Omental fat pad (tissue), 4 donors: Measurements from ENCODE around the gene SERTAD3. TPM values are rescaled to one million over a fixed set of nuclear protein-coding genes. Genes with fewer than 3 reads are reported as not detected.

Experiments
- ATAC-seq: fragments of 150-250 bp; one replicate; pipeline ENCODE4 v1.9.1; 2016; ENCODE audit warnings: mild to moderate bottlenecking, moderate library complexity; ENCODE audit not compliant: low FRiP score
- DNase-seq: peaks from one replicate; pipeline ENCODE4 v3.0.0-alpha.2; 2019; ENCODE audit warnings: low spot score
- total RNA-seq, 4 donors: library from RNA; depleted of rRNA; stranded (reverse); fragments of >200 nt; gene quantifications; one replicate each; pipeline ENCODE4 v1.1.0, GENCODE V29; 2016
- TF ChIP-seq, protein P1 (sequence below), 3 donors: fragments of 450-650 bp; IDR thresholded peaks; one replicate each; pipeline ENCODE4 v1.5.1; 2016 to 2017; ENCODE audit warnings: antibody characterized with exemption in 3 of 3, mild to moderate bottlenecking in 3 of 3, moderate library complexity in 2 of 3

SERTAD3 gene
- total RNA-seq, 4 donors from 2014 or later: 18.5 to 37.3 (median 23.7) TPM

DNA sequence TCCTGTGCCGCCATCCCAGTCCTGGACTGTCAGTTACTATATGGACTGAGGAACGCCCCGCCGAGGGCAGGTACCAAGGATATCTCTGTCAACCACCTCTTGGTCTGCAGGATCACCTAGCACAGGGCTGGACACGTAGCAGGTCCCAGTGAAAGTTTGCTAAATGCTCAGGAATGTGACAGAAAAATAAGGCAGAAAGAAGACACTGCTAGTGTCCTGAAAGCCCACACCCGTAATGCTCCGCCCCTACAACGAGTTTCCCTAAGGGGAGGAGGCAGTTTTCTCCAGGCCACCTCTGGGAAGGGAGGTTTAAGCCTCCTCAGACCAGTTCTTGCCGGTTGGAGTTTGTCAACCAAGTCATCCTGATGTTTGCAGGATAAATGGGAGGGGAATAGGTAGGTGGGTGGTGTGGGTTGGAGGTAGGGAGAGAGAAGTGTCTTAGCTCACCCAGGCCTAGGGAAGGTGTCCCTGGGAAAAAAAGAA is 1.7 kb upstream of the SERTAD3 start:
- TF ChIP-seq, protein P1, sequence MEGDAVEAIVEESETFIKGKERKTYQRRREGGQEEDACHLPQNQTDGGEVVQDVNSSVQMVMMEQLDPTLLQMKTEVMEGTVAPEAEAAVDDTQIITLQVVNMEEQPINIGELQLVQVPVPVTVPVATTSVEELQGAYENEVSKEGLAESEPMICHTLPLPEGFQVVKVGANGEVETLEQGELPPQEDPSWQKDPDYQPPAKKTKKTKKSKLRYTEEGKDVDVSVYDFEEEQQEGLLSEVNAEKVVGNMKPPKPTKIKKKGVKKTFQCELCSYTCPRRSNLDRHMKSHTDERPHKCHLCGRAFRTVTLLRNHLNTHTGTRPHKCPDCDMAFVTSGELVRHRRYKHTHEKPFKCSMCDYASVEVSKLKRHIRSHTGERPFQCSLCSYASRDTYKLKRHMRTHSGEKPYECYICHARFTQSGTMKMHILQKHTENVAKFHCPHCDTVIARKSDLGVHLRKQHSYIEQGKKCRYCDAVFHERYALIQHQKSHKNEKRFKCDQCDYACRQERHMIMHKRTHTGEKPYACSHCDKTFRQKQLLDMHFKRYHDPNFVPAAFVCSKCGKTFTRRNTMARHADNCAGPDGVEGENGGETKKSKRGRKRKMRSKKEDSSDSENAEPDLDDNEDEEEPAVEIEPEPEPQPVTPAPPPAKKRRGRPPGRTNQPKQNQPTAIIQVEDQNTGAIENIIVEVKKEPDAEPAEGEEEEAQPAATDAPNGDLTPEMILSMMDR (IDR thresholded peaks at IDR 0.05): no peak
- DNase-seq (no peak), ATAC-seq (no peak)

DNA sequence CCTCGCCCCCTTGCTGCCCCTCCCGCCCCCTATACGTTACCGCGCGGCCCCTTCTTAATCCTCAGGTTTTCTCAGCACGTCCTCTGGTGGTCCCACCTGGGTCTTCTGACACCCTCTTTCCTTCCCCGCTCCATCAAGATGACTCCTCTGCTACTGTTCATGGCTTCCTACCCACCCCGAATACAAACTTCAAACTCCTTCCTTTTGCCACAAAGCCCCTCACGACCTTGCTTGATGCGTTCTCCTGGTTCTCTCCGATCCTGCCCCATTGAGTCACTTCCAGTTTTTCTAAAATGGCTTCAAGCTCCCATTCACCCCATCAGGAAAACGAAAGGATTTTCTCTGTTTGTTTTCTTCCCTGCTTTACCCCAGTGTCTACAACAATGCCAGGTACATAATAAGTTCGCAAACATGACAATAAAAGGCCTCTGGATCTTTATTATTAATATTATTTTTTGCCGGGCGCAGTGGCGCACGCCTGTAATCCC is 734 bp upstream of the SERTAD3 start:
- TF ChIP-seq, protein P1 (IDR thresholded peaks at IDR 0.05): no peak
- DNase-seq: no peak
- no peak for ATAC-seq

DNA sequence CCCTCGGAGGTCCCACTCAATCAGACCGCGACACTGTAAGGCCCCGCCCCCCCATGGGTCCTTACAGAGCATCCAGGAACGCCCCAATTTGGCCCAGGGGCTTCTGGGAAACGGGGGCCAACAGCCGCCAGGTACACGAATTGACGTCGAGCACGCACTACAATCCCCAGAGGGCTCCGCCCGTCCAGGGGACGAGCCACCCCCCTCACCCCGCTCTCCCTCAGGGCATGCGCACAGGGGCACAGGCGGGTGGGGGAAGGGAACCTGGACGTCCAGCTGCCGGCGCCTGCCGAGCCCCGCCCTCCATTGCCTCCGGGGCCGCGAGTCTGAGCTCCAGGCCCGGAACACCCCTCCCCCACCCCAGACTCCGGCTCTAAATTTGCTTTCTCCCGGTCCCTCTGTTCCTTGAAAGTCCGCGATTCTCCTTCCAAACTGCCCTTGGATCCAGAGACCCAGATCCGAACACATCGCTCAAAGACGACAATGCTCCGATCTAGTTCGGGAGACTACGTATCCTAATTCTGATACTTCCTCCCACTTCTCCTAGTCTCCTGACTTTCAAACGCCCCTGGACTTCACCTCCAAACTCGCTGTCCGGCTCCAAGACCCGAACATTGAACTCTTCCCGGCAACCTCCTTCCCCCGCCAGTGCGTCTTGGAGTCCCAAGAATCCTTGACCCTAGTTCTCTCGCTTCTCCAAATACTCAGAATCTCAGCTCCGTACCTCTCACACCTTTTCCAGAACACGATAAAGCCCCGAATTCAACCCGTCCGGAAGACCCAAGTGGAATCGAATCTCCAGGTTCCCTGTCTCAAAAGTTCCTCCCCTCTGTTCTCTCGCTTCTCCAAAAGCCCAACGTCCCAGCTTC is 770 bp downstream of the SERTAD3 start:
- TF ChIP-seq, protein P1 (IDR thresholded peaks at IDR 0.05): no peak
- peak; percentile 92 for ATAC-seq
- DNase-seq: peak; percentile 99

DNA sequence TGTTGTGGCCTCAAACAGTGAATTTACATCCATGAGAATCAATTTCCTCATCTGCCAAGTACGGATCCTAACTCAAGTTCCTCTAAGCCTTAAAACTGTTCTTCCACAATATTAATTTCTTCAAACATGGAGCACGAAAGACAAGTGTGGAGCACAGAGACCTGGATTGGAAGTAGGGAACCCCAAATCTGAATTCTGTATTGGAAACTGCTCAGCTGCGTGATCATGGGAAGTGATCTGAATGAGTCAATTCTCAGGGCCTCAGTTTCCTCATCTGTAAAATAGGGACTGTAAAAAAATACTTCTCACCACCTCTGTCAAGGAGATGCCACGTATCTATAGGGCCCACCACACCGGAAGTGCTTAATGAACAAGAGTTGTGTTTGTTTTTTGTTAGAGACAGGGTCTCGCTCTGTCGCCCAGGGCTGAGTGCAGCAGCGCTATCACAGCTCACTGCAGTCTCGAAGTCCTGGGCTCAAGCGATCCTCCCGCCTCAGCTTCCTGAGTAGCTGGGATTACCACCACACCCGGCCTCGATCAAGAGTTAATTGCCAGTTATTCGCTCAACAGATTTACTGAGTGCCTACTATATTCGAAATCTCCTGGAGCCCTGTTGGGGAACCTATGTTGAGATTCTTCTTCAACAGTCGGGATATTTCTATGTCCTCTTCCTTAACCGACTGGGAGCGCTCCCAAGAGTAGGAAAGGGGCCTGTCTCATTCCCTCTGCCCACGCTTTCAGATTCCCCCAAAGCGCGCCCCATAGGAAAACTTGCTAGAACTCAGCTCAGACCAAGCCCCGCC is 1.6 kb downstream of the SERTAD3 start:
- DNase-seq (no peak), ATAC-seq (no peak)
- TF ChIP-seq, protein P1 (IDR thresholded peaks at IDR 0.05): no peak

DNA sequence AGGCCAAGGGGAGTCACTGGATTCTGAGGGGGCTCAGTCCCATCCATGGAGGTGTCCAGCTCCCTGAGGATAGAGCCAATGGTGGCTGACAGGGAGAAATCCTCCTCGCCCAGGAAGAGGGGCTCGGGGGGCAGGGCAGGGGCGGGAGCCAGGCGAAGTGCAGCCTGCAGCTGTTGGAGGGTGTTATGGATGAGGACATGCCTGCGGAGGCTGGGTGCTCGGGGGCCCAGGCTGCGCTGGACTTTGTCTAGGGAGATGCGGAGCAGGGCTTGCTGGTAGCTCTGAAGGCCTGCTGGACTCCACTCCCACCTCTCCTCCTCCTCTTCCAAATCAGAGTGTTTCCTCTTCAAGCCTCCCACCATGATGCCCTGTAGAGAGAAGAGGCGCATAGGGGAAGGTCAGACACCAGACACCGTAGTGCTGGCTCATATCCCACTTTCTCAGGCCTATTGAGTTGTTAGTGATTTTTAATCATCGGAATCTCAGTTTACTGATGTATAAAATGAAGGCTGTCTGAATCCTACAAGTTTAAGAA is 2.3 kb downstream of the SERTAD3 start:
- TF ChIP-seq, protein P1 (IDR thresholded peaks at IDR 0.05): no peak
- DNase-seq: no peak
- no peak for ATAC-seq

DNA sequence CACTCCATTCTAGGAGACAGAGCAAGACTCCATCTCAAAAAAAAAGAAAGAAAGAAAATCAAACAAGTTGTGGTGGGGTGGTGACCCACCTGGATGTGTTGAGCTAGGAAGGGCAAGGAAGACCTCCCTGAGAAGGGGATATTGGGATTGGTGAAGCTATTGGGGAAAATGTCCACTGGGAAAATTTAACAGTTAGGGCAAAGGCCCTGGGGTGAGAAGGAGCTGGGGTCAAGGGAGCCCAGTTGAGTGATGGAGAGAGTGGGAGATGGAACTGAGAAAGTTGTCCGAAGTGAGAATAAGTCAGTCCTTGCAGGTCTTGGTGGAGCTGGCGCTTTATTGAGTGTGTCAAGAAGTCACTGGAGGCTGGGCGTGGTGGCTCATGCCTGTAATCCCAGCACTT is 5.9 kb downstream of the SERTAD3 start:
- DNase-seq: no peak
- TF ChIP-seq, protein P1 (IDR thresholded peaks at IDR 0.05): no peak
- ATAC-seq: no peak
